DND-41 (cell line): ENCODE data around the gene CFAP157.

Experiments
- ATAC-seq: fragments of 200-7000 bp; cut with Tn5 transposase; 3 replicates; pipeline ENCODE4 v1.9.1; 2021; ENCODE audit warnings: low read depth; ENCODE audit not compliant: insufficient read depth
- DNase-seq: peaks from one replicate; pipeline ENCODE4 v3.0.0-alpha.2; 2020
- H2AFZ ChIP-seq: 2 replicates; pipeline ENCODE4 v1.6.0; 2012; ENCODE audit warnings: low read depth, low read length
- H3K27ac ChIP-seq: 2 replicates; pipeline ENCODE4 v1.5.1; 2012; ENCODE audit warnings: low read length, inconsistent platforms
- H3K27me3 ChIP-seq: fragments of 200-600 bp; sonication (generic); 2 replicates; pipeline ENCODE4 v1.6.0; 2012; ENCODE audit warnings: low read length, mild to moderate bottlenecking, inconsistent platforms; ENCODE audit not compliant: insufficient read depth, poor library complexity
- H3K36me3 ChIP-seq: 2 replicates; pipeline ENCODE4 v1.5.1; 2012; ENCODE audit warnings: low read length, inconsistent platforms; ENCODE audit not compliant: insufficient read depth
- H3K4me1 ChIP-seq: 2 replicates; pipeline ENCODE4 v1.5.1; 2012; ENCODE audit warnings: mild to moderate bottlenecking, low read length; ENCODE audit not compliant: insufficient read depth
- H3K4me2 ChIP-seq: 2 replicates; pipeline ENCODE4 v1.6.0; 2012; ENCODE audit warnings: mild to moderate bottlenecking, moderate library complexity, low read length, inconsistent platforms; ENCODE audit not compliant: insufficient read depth
- H3K4me3 ChIP-seq, 2 experiments: fragments of 200-600 bp in 1 of 2; shearing (Covaris generic) in 1 of 2; 2 replicates each; pipeline ENCODE4 v1.5.1; 2012 to 2016; ENCODE audit warnings: inconsistent platforms in 2 of 2, low read length in 2 of 2, mild to moderate bottlenecking in 2 of 2, low read depth in 1 of 2, moderate library complexity in 1 of 2
- H3K79me2 ChIP-seq: 2 replicates; pipeline ENCODE4 v1.6.0; 2012; ENCODE audit warnings: low read length, inconsistent platforms; ENCODE audit not compliant: insufficient read depth
- H3K9ac ChIP-seq: 2 replicates; pipeline ENCODE4 v1.6.0; 2012; ENCODE audit warnings: low read depth, mild to moderate bottlenecking, inconsistent platforms, low read length, moderate library complexity
- H3K9me3 ChIP-seq: 2 replicates; pipeline ENCODE4 v1.5.1; 2012; ENCODE audit warnings: low read length, moderate library complexity, mild to moderate bottlenecking, inconsistent platforms; ENCODE audit not compliant: insufficient read depth, severe bottlenecking
- H4K20me1 ChIP-seq: 2 replicates; pipeline ENCODE4 v1.6.0; 2012; ENCODE audit warnings: low read length; ENCODE audit not compliant: insufficient read depth
- EZH2 ChIP-seq: IDR thresholded peaks from 3 replicates; pipeline ENCODE4 v1.6.1; 2012; ENCODE audit warnings: borderline replicate concordance, low read depth, mild to moderate bottlenecking, moderate library complexity, low read length, inconsistent platforms; ENCODE audit not compliant: severe bottlenecking
- TF ChIP-seq, protein P1 (sequence below): IDR thresholded peaks from 2 replicates; pipeline ENCODE4 v1.5.1; 2012; ENCODE audit warnings: borderline replicate concordance, low read length, moderate library complexity, mild to moderate bottlenecking; ENCODE audit not compliant: poor library complexity, severe bottlenecking; ENCODE audit errors: extremely low read depth

Gene CFAP157

DNA sequence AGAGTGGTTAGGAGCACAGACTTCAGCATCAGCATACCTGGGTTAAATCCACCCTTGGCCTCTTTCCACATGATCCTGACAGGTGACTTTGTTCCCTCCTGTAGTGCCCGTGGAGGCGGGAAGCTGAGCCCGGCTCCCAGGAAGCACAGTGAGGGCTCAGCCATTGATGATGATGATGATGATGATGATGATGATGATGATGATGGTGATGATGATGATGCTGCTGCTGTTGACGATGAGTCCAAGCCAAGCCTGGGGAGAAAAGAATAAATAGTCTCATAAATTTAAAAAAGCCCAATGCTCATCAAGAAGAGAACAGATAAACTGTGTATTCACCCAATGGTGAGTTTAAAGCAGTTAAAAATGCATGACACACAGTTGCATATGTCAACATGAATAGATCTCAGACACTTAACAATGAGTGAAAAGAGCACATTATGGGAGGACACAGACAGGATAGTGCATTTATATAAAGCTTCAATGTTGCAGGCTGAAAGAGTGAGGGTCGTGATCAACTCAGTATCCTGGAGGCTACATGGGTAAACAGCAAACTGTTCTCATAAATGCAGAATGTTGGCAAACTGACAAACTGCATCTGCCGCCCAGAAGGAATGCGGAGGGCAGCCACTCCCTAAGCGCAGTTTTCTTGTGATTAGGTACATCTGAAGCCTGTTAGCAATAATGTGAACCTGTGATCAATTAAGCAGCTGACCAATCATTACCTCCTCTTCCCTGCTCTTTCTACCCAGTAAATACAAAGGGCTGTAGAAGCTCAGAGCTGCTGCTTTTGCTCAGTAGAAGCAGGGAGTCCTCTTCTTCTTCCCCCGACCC lies 11.7 kb upstream of the CFAP157 start:
- H3K36me3 ChIP-seq: no peaks in the 10 kb centered on the region
- TF ChIP-seq, protein P1, sequence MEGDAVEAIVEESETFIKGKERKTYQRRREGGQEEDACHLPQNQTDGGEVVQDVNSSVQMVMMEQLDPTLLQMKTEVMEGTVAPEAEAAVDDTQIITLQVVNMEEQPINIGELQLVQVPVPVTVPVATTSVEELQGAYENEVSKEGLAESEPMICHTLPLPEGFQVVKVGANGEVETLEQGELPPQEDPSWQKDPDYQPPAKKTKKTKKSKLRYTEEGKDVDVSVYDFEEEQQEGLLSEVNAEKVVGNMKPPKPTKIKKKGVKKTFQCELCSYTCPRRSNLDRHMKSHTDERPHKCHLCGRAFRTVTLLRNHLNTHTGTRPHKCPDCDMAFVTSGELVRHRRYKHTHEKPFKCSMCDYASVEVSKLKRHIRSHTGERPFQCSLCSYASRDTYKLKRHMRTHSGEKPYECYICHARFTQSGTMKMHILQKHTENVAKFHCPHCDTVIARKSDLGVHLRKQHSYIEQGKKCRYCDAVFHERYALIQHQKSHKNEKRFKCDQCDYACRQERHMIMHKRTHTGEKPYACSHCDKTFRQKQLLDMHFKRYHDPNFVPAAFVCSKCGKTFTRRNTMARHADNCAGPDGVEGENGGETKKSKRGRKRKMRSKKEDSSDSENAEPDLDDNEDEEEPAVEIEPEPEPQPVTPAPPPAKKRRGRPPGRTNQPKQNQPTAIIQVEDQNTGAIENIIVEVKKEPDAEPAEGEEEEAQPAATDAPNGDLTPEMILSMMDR: no peak
- no peak for TF ChIP-seq EZH2
- H3K9ac ChIP-seq: no peak overlapping the region
- DNase-seq: no peak
- H4K20me1 ChIP-seq: no peaks in the 10 kb centered on the region
- H3K4me2 ChIP-seq: no peak overlapping the region
- no peak overlapping the region for H3K27ac ChIP-seq
- H2AFZ ChIP-seq: no peak overlapping the region
- H3K79me2 ChIP-seq: no peaks in the 10 kb centered on the region
- no peak for ATAC-seq
- H3K9me3 ChIP-seq: no peaks in the 10 kb centered on the region
- no peaks in the 10 kb centered on the region for H3K27me3 ChIP-seq
- no peak overlapping the region for H3K4me3 ChIP-seq
- no peaks in the 10 kb centered on the region for H3K4me1 ChIP-seq

DNA sequence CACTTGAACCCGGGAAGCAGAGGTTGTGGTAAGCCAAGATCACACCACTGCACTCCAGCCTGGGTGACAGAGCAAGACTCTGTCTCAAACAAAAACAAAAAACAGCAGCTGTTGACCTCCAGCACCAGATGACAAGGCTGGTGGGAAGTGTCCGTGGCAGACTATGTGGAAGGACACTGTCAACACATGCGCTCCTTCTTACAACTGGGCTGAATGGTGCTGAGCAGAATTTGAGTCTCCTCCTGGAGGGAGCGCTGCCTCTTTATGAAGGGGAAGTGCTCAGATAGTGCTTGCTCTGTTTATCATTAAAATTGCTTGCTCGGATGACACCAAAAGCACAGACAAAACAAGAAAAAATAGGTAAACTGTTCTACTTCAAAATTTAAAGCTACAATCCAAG lies 9.2 kb upstream of the CFAP157 start:
- no peak overlapping the region for H2AFZ ChIP-seq
- ATAC-seq: no peak

DNA sequence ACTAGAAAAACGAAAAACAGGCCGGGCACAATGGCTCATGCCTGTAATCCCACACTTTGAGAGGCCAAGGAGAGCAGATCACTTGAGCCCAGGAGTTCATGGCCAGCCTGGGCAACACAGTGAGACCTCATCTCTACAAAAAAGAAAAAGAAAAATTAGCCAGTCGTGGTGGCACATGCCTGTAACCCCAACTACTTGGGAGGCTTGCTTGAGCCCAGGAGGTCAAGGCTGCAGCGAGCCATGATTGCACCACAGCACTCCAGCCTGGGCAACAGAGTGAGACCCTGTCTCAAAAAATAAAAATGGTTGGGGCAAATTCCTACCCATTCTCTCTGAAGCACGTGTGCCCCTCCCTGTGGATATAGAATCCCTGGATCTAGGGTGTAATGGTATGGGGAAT lies 8.4 kb upstream of the CFAP157 start:
- Histone ChIP-seq H4K20me1 (no peaks in the 10 kb centered on the region), H3K9me3 (no peaks in the 10 kb centered on the region), H3K4me3 (no peak overlapping the region), H3K79me2 (no peaks in the 10 kb centered on the region), H3K4me2 (no peak overlapping the region), H3K27ac (no peak overlapping the region), H3K4me1 (no peaks in the 10 kb centered on the region), H2AFZ (no peak overlapping the region), H3K9ac (no peak overlapping the region), H3K36me3 (no peaks in the 10 kb centered on the region), H3K27me3 (no peaks in the 10 kb centered on the region)
- DNase-seq (no peak), ATAC-seq (no peak)
- no peak for TF ChIP-seq EZH2
- TF ChIP-seq, protein P1: no peak

More for the DNA sequence above, 9.2 kb upstream of the CFAP157 start:
- DNase-seq: no peak
- Histone ChIP-seq H3K9ac (no peak overlapping the region), H3K4me2 (no peak overlapping the region), H4K20me1 (no peaks in the 10 kb centered on the region), H3K9me3 (no peaks in the 10 kb centered on the region), H3K27ac (no peak overlapping the region), H3K27me3 (no peaks in the 10 kb centered on the region), H3K36me3 (no peaks in the 10 kb centered on the region), H3K4me1 (no peaks in the 10 kb centered on the region), H3K4me3 (no peak overlapping the region), H3K79me2 (no peaks in the 10 kb centered on the region)
- TF ChIP-seq, protein P1: no peak
- TF ChIP-seq EZH2: no peak
